SK-N-SH (cell line): ENCODE results near the gene ST7. TPM values are rescaled to one million over a fixed set of nuclear protein-coding genes. Genes with fewer than 3 reads are reported as not detected.

Source experiments
- CTCF ChIA-PET: fragments of 300-600, 350-600 bp; formaldehyde crosslinking; extraction: SDS; loops from one replicate; lab custom pipeline; 2021; lab: Yijun Ruan, JAX
- POLR2A ChIA-PET: fragments of 350-600 bp; sonication (Branson Sonifier 250); formaldehyde crosslinking; extraction: SDS; loops from one replicate; lab custom pipeline; 2020; ENCODE audit warnings: antibody characterized with exemption, inconsistent platforms; lab: Yijun Ruan, JAX
- DNase-seq: peaks from one replicate; pipeline ENCODE4 v3.0.0; 2012
- H2AFZ ChIP-seq: fragments of 200-600 bp; sonication (generic); 2 replicates; pipeline ENCODE4 v1.8.1; 2016; ENCODE audit warnings: antibody characterized with exemption, mild to moderate bottlenecking, low read depth
- H3F3A ChIP-seq: fragments of 200-600 bp; sonication (generic); replicated peaks from 2 replicates; pipeline ENCODE3; 2016; ENCODE audit warnings: antibody characterized with exemption, mild to moderate bottlenecking; ENCODE audit not compliant: insufficient read depth
- H3K27ac ChIP-seq, 2 experiments: fragments of 200-500 bp in 1 of 2; fragments of 200-600 bp in 1 of 2; sonication (Bioruptor generic) in 1 of 2; sonication (generic), shearing (Covaris generic) in 1 of 2; 2 replicates each; pipeline versions ENCODE4 v1.5.1 to v1.6.1; 2014 to 2016; ENCODE audit warnings: low read depth in 2 of 2, inconsistent platforms in 1 of 2, low read length in 1 of 2, mild to moderate bottlenecking in 1 of 2, mixed read lengths in 1 of 2
- H3K27me3 ChIP-seq: fragments of 200-600 bp; sonication (generic), shearing (Covaris generic); 2 replicates; pipeline ENCODE4 v1.6.1; 2016; ENCODE audit warnings: mixed run types; ENCODE audit not compliant: insufficient read depth
- H3K36me3 ChIP-seq, 2 experiments: fragments of 200-500 bp in 1 of 2; fragments of 200-600 bp in 1 of 2; sonication (Bioruptor generic) in 1 of 2; sonication (generic) in 1 of 2; replicated peaks in 1 of 2; 2 replicates each; pipeline versions ENCODE3 to v1.5.1; 2014 to 2016; ENCODE audit warnings: low read length in 1 of 2, mild to moderate bottlenecking in 1 of 2; ENCODE audit not compliant: insufficient read depth in 2 of 2, control insufficient read depth in 1 of 2
- H3K4me1 ChIP-seq, 2 experiments: fragments of 200-500 bp in 1 of 2; fragments of 200-600 bp in 1 of 2; sonication (Bioruptor generic) in 1 of 2; sonication (generic), shearing (Covaris generic) in 1 of 2; 2 replicates each; pipeline versions ENCODE4 v1.5.1 to v1.6.1; 2014 to 2016; ENCODE audit warnings: low read depth in 1 of 2, low read length in 1 of 2, mixed run types in 1 of 2; ENCODE audit not compliant: insufficient read depth in 2 of 2, control insufficient read depth in 1 of 2
- H3K4me2 ChIP-seq: fragments of 200-600 bp; sonication (generic), shearing (Covaris generic); 2 replicates; pipeline ENCODE4 v1.6.1; 2017; ENCODE audit warnings: mixed run types
- H3K4me3 ChIP-seq, 2 experiments: fragments of 200-500 bp in 1 of 2; fragments of 200-600 bp in 1 of 2; sonication (Bioruptor generic) in 1 of 2; sonication (generic), shearing (Covaris generic) in 1 of 2; 2 replicates each; pipeline versions ENCODE4 v1.5.1 to v1.8.1; 2014 to 2016; ENCODE audit warnings: low read depth in 2 of 2, inconsistent platforms in 1 of 2, low read length in 1 of 2, mild to moderate bottlenecking in 1 of 2, mixed read lengths in 1 of 2, moderate library complexity in 1 of 2
- H3K79me2 ChIP-seq: fragments of 200-600 bp; sonication (generic); 2 replicates; pipeline ENCODE4 v1.8.1; 2017; ENCODE audit warnings: mild to moderate bottlenecking; ENCODE audit not compliant: insufficient read depth
- H3K9ac ChIP-seq: fragments of 200-600 bp; sonication (generic); 2 replicates; pipeline ENCODE4 v1.6.1; 2017; ENCODE audit warnings: mixed run types
- H3K9me2 ChIP-seq: fragments of 200-600 bp; sonication (generic); 2 replicates; pipeline ENCODE4 v1.6.1; 2017; ENCODE audit warnings: mixed run types
- H3K9me3 ChIP-seq: fragments of 200-600 bp; sonication (generic); 2 replicates; pipeline ENCODE4 v1.6.1; 2017; ENCODE audit warnings: mixed run types, mild to moderate bottlenecking, moderate library complexity
- H4K20me1 ChIP-seq: fragments of 200-600 bp; sonication (generic); 2 replicates; pipeline ENCODE4 v1.6.1; 2017; ENCODE audit warnings: mild to moderate bottlenecking, mixed run types; ENCODE audit not compliant: insufficient read depth
- CHD2 ChIP-seq: fragments of 150-350 bp; IDR thresholded peaks from 2 replicates; pipeline ENCODE4 v1.6.1; 2018; ENCODE audit warnings: low read length; ENCODE audit not compliant: partially characterized antibody
- ELF1 ChIP-seq: IDR thresholded peaks from 2 replicates; pipeline ENCODE4 v1.4.0; 2012
- EP300 ChIP-seq, 2 experiments: IDR thresholded peaks; 2 replicates each; pipeline versions ENCODE4 v1.4.0 to v1.6.1; 2012; ENCODE audit warnings: borderline replicate concordance in 1 of 2, low read depth in 1 of 2, low read length in 1 of 2
- EZH2phosphoT487 ChIP-seq: fragments of 200-600 bp; sonication (generic); IDR thresholded peaks from 2 replicates; pipeline ENCODE4 v1.6.1; 2017; ENCODE audit warnings: low read depth, mixed run types, mild to moderate bottlenecking, antibody characterized with exemption, moderate library complexity, borderline replicate concordance
- FOSL2 ChIP-seq: IDR thresholded peaks from 2 replicates; pipeline ENCODE4 v1.4.0; 2012; ENCODE audit warnings: low read depth, mild to moderate bottlenecking, moderate library complexity, borderline replicate concordance
- FOXM1 ChIP-seq: IDR thresholded peaks from 2 replicates; pipeline ENCODE4 v1.4.0; 2012; ENCODE audit warnings: low read depth, mild to moderate bottlenecking
- GATA2 ChIP-seq: sonication (generic); formaldehyde crosslinking; IDR thresholded peaks from 2 replicates; pipeline ENCODE4 v1.5.0; 2020; ENCODE audit warnings: mild to moderate bottlenecking, missing genetic modification reagents
- NRF1 ChIP-seq: IDR thresholded peaks from 2 replicates; pipeline ENCODE4 v1.6.1; 2012; ENCODE audit warnings: low read depth, mild to moderate bottlenecking, low read length
- SIN3A ChIP-seq: IDR thresholded peaks from 2 replicates; pipeline ENCODE4 v1.6.1; 2012; ENCODE audit warnings: low read depth, mild to moderate bottlenecking, low read length, moderate library complexity, borderline replicate concordance
- SMC3 ChIP-seq: IDR thresholded peaks from 2 replicates; pipeline ENCODE4 v1.6.1; 2012; ENCODE audit warnings: low read depth, low read length, improper control_type of control experiment
- WGBS: methylation state at CpG from one replicate; pipeline ENCODE4 v1.1.6; 2017; ENCODE audit warnings: low lambda C conversion rate; 5-methylcytosine and 5-hydroxymethylcytosine counted together
- polyA plus RNA-seq, 3 experiments: library from polyadenylated mRNA; depleted of rRNA; stranded (reverse); fragments of >200 nt; gene quantifications; 2 replicates each; pipeline ENCODE4 v1.2.3, GENCODE V29; 2012
- TF ChIP-seq, protein P1 (sequence below): IDR thresholded peaks from 2 replicates; pipeline ENCODE4 v1.6.1; 2012; ENCODE audit warnings: mild to moderate bottlenecking, low read depth, low read length, moderate library complexity
- TF ChIP-seq, protein P2 (sequence below): IDR thresholded peaks from 2 replicates; pipeline ENCODE4 v1.4.0; 2012; ENCODE audit warnings: low read depth, borderline replicate concordance
- TF ChIP-seq, protein P3 (sequence below): fragments of 150-350 bp; IDR thresholded peaks from 2 replicates; pipeline ENCODE4 v1.6.1; 2016; ENCODE audit warnings: mild to moderate bottlenecking, low read depth, low read length
- TF ChIP-seq, protein P4 (sequence below): IDR thresholded peaks from 2 replicates; pipeline ENCODE4; 2012

Gene ST7
- polyA plus RNA-seq, 1 of the 3 experiments (the other 2 are of a cell fraction), result 23.5 TPM

DNA sequence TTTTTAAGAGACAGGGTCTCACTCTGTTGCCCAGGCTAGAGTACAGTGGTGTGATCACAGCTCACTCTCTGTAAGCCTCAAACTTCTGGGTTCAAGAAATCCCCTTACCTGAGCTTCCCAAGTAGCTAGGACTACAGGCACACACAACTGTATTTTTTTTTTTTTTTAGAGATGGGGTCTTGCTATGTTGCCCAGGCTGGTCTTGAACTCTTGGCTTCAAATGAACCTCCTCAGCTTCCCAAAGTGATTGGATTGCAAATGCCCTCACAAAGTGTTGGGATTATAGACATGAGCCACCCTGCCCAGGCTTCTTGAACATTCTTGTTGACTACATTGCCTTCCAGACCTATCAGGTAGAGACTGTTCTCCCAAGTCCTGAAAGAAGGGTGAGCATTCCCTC, 296.9 kb downstream of the ST7 start:
- no peak overlapping the region for H3K4me3 ChIP-seq
- H3K27ac ChIP-seq, result peak overlapping the region in 1 of 2 experiments; percentile 42; a peak in 1 of 4 replicates
- H3K9me3 ChIP-seq, result no peaks in the 10 kb centered on the region
- H3F3A ChIP-seq, result peaks cover 4% of the 10 kb centered on the region
- TF ChIP-seq ELF1 (no peak), EZH2phosphoT487 (no peak), FOSL2 (no peak), EP300 (IDR thresholded peaks at IDR 0.05; ENCODE audit: borderline replicate concordance in 1 of 2, low read depth in 1 of 2, low read length in 1 of 2) (no peak), GATA2 (CRISPR knock-in tag) (no peak)
- no peaks in the 10 kb centered on the region for H3K27me3 ChIP-seq
- H3K9me2 ChIP-seq, result no peaks in the 10 kb centered on the region
- no peaks in the 10 kb centered on the region for H4K20me1 ChIP-seq
- H3K4me1 ChIP-seq, result peaks cover 0 to 5% of the 10 kb centered on the region in 2 experiments; a peak in 1 of 4 replicates
- no peak overlapping the region for H2AFZ ChIP-seq
- H3K36me3 ChIP-seq, result no peaks in the 10 kb centered on the region
- DNase-seq, result no peak
- ChIA-PET CTCF (interaction anchor here (1.0 to 1.5 kb wide), 4 partner anchors 9 to 38 kb away, joined by 3 to 5 read pairs (median 4); no protein-coding TSS in a partner anchor), POLR2A (no interaction called here)
- H3K4me2 ChIP-seq, result no peak overlapping the region
- no peaks in the 10 kb centered on the region for H3K79me2 ChIP-seq
- no peak overlapping the region for H3K9ac ChIP-seq

DNA sequence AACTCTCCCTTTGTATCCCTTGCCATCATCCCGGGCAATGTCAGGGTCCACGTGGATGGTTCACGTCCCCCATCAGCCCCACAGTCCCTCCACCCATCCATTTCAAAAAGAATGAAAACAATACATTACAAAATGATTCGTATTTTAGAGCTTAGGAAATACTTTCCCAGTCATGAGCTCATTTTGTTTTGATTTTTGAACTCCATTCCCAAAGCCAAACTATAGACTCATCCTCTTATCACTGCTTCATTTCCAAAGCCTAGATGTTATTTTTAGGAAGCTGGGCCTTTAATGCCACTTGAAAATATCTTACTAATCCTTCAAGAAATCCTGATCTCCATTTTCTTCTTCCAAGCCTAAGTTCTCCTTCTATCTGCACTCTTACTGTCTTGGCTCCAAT, 297.5 kb downstream of the ST7 start:
- no peak for DNase-seq
- no peaks in the 10 kb centered on the region for H3K9me2 ChIP-seq
- H3K4me3 ChIP-seq, result no peak overlapping the region
- H3F3A ChIP-seq, result peaks cover 4% of the 10 kb centered on the region
- no peaks in the 10 kb centered on the region for H3K36me3 ChIP-seq
- 0 out of 2 replicates have a peak overlapping the region, but pooled peaks have one; percentile 1 for H3K9ac ChIP-seq
- H3K9me3 ChIP-seq, result no peaks in the 10 kb centered on the region
- CTCF ChIA-PET, result interaction anchor here (1.0 to 1.5 kb wide), 3 partner anchors 9 to 22 kb away, joined by 3 to 5 read pairs (median 4); no protein-coding TSS in a partner anchor
- H3K27ac ChIP-seq, result peak overlapping the region in 1 of 2 experiments; percentile 42; a peak in 2 of 4 replicates
- peaks cover 0 to 5% of the 10 kb centered on the region in 2 experiments; a peak in 1 of 4 replicates for H3K4me1 ChIP-seq
- no peak for TF ChIP-seq FOSL2
- TF ChIP-seq, protein P1, sequence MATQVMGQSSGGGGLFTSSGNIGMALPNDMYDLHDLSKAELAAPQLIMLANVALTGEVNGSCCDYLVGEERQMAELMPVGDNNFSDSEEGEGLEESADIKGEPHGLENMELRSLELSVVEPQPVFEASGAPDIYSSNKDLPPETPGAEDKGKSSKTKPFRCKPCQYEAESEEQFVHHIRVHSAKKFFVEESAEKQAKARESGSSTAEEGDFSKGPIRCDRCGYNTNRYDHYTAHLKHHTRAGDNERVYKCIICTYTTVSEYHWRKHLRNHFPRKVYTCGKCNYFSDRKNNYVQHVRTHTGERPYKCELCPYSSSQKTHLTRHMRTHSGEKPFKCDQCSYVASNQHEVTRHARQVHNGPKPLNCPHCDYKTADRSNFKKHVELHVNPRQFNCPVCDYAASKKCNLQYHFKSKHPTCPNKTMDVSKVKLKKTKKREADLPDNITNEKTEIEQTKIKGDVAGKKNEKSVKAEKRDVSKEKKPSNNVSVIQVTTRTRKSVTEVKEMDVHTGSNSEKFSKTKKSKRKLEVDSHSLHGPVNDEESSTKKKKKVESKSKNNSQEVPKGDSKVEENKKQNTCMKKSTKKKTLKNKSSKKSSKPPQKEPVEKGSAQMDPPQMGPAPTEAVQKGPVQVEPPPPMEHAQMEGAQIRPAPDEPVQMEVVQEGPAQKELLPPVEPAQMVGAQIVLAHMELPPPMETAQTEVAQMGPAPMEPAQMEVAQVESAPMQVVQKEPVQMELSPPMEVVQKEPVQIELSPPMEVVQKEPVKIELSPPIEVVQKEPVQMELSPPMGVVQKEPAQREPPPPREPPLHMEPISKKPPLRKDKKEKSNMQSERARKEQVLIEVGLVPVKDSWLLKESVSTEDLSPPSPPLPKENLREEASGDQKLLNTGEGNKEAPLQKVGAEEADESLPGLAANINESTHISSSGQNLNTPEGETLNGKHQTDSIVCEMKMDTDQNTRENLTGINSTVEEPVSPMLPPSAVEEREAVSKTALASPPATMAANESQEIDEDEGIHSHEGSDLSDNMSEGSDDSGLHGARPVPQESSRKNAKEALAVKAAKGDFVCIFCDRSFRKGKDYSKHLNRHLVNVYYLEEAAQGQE, result no peak
- no peak for TF ChIP-seq SIN3A
- no peak for TF ChIP-seq GATA2 (CRISPR knock-in tag)
- TF ChIP-seq SMC3, result no peak
- TF ChIP-seq CHD2, result no peak
- TF ChIP-seq, protein P2, sequence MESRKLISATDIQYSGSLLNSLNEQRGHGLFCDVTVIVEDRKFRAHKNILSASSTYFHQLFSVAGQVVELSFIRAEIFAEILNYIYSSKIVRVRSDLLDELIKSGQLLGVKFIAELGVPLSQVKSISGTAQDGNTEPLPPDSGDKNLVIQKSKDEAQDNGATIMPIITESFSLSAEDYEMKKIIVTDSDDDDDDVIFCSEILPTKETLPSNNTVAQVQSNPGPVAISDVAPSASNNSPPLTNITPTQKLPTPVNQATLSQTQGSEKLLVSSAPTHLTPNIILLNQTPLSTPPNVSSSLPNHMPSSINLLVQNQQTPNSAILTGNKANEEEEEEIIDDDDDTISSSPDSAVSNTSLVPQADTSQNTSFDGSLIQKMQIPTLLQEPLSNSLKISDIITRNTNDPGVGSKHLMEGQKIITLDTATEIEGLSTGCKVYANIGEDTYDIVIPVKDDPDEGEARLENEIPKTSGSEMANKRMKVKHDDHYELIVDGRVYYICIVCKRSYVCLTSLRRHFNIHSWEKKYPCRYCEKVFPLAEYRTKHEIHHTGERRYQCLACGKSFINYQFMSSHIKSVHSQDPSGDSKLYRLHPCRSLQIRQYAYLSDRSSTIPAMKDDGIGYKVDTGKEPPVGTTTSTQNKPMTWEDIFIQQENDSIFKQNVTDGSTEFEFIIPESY, result no peak
- no peak for TF ChIP-seq NRF1
- TF ChIP-seq, protein P3, sequence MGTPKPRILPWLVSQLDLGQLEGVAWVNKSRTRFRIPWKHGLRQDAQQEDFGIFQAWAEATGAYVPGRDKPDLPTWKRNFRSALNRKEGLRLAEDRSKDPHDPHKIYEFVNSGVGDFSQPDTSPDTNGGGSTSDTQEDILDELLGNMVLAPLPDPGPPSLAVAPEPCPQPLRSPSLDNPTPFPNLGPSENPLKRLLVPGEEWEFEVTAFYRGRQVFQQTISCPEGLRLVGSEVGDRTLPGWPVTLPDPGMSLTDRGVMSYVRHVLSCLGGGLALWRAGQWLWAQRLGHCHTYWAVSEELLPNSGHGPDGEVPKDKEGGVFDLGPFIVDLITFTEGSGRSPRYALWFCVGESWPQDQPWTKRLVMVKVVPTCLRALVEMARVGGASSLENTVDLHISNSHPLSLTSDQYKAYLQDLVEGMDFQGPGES, result no peak
- no peak for TF ChIP-seq FOXM1
- TF ChIP-seq, protein P4, sequence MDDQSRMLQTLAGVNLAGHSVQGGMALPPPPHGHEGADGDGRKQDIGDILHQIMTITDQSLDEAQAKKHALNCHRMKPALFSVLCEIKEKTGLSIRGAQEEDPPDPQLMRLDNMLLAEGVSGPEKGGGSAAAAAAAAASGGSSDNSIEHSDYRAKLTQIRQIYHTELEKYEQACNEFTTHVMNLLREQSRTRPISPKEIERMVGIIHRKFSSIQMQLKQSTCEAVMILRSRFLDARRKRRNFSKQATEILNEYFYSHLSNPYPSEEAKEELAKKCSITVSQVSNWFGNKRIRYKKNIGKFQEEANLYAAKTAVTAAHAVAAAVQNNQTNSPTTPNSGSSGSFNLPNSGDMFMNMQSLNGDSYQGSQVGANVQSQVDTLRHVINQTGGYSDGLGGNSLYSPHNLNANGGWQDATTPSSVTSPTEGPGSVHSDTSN, result no peak
- TF ChIP-seq, all 33 proteins: peak for 0
- Histone ChIP-seq H3K79me2 (no peaks in the 10 kb centered on the region), H2AFZ (peak overlapping the region; percentile 55; the same call in 1 of the 2 replicates), H3K27me3 (no peaks in the 10 kb centered on the region), H4K20me1 (no peaks in the 10 kb centered on the region), H3K4me2 (peak overlapping the region; percentile 10; the same call in 1 of the 2 replicates)
- WGBS, result 38% methylated on average over 4 of the region's 4 CpGs
- POLR2A ChIA-PET, result no interaction called here
